Amniotic stem cell (primary cell): ENCODE results near the gene FLNC.

Source experiments
- DNase-seq: peaks from one replicate; lab custom pipeline; 2025; lab: John Stamatoyannopoulos, UW

The FLNC gene

DNA sequence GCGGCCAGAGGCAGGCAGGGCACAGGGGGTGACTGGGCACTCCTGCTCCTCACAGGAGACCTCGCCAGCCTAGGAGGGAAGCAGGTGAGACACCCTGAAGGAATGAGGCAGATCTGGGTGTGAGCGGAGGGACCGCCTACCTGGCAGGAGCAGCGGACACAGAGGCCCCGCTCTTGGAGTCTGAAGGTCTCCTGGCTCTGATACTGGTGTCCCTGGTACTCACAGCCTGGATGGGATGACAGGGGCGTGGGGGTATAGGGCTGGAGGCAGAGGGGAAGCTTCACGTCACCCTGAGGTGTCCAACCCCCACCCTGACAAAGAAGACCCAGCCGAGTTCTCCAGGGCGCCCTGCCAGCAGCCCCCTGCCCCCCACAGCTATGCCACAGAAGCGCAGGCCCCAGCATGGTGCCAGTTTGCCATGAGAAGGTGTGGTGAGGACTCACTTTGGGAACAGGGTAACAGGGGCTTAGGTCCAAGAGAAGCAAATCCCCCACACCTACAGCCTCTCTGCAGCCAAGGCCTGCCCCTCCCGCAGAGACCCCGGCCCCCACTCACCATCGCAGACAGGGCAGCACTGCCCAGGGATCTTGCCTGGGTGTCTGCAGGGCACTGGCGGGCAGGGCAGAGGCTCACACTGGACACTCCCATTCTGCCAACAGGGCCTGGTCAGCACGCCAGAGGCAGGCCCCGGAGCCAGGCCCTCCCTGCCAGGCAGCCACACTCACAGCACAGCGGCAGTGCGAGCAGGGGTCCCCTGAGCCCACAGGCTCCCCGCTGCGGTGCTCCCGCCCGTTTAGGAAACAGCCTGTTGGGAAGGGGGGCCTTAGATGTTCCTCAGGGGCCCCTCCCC lies 63.3 kb downstream of the FLNC start:
- no peak for DNase-seq

DNA sequence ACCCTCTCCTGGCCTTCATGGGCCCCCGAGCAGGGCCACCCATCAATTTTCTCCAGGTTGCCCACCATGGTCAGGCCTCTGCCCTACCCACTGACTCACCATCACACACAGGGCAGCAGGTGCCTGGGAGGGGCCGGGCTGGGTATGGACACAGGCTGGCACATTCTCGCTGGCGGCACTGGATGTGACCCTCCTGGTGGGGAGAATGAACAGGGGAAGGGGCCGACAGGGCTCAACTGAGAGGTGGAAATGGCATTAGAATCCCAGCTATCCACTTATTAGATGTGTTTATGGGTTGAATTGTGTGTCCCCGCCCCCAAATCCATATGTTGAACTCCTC lies 63.9 kb downstream of the FLNC start:
- no peak for DNase-seq

DNA sequence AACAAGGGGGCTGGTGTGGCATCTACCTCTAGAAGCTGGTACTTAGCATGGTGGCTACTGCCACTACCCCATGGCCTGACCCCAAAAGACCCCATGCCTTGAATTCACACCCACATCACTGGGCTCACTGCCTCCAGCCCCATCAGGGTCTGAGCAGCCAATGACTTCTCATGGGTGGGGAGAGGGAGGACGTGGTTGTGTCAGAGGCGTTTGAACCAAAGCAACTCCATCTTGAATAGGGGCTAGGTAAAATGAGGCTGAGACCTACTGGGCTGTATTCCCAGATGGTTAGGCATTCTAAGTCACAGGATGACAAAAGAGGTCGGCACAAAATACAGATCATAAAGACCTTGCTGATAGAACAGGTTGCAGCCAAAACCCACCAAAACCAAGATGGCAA lies 65.1 kb downstream of the FLNC start:
- no peak for DNase-seq

DNA sequence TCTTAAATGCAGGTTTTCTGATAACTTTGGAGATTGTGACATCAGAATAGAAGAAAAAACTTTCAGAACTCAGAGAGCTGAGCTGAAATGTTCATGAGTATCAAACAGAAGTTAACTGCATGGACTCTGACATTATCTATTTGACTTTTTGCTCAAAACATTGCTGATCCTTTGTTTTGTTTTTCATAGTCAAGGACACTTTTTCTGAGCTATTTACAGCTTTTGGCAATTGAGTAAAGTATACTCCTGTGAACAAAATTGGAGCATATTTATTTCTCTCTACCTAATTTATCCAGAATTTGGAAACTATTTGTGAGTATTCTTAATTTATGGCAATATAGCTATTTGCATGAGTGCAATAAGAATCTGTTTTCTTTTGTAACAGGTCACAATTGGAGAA lies 69.2 kb downstream of the FLNC start:
- DNase-seq: no peak

DNA sequence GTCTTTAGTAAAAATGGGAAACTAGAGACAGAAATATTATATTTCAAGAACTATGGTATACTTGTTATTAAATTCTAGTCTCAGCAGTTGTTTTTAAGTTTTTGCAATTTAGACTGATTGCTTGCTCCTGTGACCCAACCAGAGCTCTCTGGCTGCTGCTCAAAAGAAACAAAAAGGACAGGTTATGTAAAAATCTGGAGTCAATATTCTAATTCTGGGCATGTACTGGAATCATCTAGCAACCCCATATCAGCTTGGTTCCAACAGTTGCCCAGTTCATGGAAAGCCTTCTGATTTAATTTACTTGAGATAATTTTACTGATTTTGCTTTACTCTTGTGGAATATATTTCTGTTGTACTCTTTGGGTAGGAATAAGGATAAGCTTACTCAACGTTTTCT lies 70.0 kb downstream of the FLNC start:
- no peak for DNase-seq

DNA sequence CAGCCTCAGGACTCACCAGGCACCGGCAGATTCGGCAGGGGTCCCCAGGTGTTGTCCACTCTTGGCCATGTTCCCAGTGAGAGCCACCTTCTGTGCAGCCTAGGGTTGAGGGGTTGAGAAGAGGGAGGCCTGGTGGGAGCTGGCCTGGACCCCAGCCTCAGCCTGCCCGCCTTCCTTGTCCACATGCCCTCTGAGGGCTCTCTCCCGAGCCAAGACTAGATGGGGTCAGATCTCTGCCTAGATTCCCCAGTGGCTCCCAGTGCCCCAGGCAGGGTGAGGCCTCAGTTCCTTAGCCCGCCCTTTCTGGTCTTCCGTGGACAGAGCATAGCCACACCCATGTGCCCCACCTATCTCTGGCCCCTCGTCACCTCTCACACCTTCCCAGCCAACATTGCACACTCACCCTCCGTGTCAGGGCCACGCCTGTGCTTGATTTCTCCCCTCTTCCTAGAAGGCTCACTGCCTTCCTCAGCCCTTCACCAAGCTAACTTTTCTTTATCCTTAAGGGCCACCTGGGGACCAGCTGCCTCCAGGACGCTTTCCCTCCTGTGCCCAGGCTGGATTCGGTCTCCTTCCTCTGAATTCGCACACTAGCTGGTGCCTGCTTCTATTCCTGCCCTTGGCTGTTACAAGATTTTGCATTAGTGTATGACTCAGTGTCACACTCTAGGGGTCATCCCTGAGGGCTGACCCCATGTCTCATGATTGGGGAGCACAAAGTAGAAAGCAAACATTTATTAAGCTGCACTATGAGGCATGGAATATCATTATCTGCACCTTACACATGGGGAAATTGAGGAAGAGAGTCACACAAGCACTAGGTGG lies 72.8 kb downstream of the FLNC start:
- DNase-seq: no peak

DNA sequence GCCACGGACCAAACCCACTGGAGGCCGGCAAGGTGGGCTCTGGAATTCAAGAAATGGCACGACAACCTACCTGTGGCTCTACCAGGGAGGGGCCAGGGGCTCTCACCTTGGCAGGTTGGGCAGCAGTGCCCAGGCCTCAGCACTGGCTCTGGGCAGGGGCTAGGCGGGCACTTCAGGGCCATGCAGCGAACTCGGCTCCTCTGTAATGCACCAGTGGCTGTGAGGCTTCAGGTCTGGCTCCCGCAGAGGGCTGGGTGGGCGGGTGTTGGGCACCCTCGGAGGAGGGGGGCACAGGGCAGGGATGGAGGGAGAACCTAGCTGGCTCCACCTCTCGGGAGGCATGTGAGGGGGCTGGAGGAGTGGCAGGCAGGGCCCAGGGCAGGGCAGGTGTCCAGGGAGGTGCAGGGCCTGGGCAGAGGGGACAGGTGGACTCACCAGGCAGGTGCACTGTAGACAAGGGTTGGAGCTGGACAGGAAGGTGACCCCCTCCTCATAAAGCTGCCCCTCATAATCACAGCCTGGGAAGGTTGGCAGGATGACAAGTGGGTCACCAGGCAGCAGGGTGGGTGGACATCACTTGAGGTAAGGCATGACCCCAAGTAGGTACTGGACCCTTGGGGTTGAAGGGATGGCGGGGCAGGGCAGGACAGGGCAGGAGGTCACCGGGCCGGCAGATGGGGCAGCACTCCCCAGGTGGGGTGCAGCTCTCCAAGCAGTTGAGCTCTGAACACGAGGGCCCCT lies 73.6 kb downstream of the FLNC start:
- DNase-seq: no peak

DNA sequence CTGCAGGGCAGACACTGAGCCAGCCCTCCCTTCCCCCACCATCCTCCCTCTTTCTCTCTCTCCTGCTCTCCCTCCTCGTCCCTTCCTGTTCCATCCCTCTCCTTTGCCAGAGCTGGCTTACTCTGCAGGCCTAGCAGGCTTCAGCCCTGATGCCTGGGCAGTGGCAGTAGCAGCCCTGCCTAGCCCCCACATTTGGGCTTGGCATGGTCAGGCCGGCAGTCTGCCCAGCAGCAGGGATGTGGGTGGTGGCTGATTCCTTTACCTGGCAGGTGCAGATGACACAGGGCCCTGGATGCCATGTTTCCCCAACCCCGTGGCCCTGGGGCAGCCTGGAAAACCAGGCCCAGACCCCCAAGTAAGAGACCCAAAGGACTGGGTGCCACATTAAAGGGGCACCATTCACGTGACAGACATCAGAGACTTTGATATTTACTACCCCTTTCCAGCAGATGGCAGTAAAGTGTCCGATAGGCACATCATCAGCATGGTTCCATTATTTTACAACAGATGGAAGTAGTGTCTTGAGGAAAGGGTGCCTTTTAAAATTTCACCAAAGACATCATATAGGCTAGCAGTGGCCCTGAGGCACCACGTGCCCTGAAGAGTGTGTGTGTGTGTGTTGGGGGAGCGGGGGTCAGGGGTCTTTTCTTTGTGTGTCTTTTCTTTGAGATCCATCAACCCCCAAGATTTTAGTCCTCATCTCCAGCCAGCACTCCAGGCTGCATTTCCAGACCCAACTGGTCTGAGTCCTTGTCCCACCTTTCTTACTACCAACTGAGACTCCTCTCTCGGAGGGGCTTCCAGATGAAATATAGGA lies 74.4 kb downstream of the FLNC start:
- DNase-seq: peak; percentile 55

DNA sequence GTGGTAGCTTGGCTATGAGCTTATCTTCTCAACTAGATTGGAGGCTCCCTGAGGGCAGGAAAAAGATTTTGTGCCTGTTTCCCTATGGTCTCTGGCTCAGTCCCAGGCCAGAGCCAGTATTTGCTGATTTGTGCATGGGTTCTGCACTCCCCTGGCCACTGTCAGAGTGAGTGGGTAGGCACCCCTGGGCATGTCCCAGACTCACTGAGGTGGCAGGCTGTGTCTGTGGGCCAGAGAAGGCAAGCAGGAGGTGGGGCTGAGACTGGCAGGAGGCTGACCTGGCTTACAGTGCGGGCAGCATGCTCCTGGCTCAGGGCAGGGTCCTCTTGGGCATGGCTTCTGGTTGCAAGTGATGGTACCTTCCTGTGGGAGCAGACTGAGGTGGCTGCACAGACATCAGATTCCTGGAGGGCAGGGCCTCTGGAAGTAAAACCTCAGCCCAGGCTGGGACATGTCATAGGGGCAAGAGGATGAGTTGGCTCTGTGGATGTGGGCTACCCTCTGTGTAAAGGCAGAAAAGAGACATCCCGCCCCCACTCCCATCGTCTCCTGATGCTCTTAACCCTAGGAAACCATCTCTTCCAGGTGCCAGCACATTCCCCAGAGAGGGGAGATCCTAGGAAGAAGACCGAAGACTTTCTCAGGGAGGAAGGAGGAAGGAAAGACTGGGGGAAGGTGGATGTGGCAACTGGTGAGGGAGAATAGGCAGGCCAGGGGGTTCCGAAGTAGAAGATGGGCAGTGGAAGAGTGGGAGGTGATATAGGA lies 76.0 kb downstream of the FLNC start:
- no peak for DNase-seq

DNA sequence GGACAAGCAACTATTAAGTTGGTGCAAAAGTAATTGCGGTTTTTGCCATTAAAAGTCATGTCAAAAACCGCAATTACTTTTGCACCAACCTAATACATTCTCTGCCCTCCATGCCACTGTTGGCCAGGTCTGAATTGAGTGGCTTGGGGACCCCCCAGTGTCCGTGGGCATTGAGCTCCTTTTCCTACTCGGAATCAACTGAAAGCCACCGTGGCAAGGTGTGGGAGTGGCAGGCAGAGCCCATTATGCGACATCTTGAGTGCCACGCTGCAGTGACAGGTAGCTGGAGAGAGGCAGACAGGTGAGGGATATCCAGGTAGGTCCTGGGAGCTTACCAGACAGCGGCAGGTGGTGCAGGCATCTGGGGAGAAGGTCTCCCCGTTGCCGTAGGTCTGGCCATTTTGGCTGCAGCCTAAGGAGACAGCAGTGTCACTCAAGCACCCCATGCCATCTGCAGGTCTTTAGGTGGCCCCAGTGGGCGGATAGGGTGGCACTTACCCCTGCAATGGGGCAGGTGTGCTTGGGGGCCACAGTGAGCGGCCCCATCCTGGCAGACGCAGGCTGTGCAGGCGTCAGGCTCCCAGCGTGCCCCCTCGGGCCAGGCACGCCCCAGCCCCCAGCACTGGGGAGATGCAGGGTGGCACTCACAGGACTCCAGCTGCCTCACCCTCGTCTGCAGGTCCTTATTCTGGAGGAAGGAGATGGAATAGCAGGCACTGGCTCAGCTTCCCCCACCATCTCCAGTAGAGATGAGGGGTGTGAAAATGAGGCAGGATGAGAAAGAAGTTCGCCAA lies 76.8 kb downstream of the FLNC start:
- no peak for DNase-seq
